Activated T-cell treated with anti-CD3 and anti-CD28 coated beads, Interleukin-2, amount 50 U/mL, for 48 hours (primary cell): ENCODE results near the gene FAAP100.
A peak's percentile ranks its signal among the peaks of the same experiment; 100 is the strongest.
"Not testable (repeated sequence)": the region's sequence is repeated elsewhere in the genome, so short reads cannot be mapped to it uniquely, and the experiment has no call there.

Source experiments
- DNase-seq, 2 experiments: peaks; one replicate each; pipeline ENCODE4 v3.0.0-alpha.2; 2020

Gene FAAP100, protein sequence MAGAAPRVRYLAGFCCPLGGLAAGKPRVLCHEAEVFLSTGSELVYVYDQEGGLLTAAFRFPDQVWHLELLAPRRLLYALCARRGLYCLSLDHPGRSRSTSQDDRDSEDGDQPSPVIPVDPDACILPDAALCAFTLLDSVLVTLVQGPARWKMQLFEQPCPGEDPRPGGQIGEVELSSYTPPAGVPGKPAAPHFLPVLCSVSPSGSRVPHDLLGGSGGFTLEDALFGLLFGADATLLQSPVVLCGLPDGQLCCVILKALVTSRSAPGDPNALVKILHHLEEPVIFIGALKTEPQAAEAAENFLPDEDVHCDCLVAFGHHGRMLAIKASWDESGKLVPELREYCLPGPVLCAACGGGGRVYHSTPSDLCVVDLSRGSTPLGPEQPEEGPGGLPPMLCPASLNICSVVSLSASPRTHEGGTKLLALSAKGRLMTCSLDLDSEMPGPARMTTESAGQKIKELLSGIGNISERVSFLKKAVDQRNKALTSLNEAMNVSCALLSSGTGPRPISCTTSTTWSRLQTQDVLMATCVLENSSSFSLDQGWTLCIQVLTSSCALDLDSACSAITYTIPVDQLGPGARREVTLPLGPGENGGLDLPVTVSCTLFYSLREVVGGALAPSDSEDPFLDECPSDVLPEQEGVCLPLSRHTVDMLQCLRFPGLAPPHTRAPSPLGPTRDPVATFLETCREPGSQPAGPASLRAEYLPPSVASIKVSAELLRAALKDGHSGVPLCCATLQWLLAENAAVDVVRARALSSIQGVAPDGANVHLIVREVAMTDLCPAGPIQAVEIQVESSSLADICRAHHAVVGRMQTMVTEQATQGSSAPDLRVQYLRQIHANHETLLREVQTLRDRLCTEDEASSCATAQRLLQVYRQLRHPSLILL

DNA sequence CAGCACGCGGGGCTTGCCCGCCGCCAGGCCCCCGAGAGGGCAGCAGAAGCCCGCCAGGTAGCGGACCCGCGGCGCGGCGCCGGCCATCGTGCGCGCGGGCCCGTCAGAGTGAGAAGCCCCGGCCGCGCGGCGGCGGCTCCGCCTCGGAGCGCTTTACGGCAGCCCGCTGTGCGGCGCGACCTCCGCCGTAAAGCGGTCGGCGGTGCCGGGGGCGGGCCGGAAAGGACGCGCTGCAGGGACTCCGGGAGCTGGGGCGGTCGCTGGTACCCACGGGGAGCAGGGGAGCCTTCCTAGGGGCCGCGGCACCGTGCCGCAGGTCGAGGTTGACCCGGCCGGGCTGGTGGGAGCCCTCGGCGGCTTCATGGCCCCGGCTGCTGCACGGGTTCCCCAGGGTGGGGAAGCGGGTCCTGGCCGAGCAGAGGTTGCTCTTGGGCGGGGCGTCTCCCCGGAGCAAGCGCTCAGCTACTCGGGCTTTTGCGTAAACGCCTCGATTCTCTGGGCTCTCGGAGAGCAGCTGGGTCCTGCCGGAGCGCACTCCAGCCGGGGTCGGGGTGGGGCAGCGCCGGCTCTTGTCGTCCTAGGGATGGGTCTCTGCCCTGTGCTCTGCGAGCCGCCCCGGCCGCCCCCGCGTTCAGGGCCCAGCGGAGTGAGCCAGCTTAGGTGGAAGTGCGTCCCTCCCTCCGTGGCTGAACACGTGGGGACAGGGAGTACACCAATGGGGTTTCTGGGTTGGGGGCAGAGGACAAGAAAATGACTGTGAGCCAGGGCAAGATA lies at the start of gene FAAP100:
Gene FAAP100, minus strand, starts transcription at position 110 of the 774 bp plus-strand sequence. Its CDS starts 23 bp downstream, at position 87.
- peak; percentile 89 to 93 for DNase-seq

DNA sequence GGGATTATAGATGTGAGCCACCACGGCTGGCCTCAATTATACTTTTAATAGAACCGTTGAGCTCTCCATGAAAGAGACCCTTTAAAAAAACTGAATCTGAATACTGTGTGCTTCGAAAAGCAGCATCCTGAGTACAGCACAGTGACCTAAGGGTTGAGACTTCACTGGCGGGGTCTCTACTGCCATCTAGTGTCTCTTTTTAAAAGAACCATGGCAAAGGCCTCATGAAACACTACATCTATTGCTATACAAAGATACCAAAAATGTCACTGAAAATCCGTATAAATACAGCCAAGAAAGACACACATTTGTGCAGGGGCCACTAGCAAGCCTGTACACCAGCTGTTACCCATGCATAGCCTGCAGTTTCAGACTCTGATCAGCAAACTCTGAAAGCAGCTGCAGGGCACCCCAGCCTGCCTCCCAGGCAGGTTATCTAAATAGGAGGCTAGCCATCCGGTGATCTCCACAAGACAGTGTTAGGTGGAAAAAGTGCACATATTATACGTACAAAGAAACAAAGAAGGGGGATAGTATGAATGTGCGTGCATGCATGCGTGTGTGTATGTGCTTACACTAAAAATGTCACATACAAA lies 49.5 kb upstream of the FAAP100 start:
- peak; percentile 27 to 43 for DNase-seq

DNA sequence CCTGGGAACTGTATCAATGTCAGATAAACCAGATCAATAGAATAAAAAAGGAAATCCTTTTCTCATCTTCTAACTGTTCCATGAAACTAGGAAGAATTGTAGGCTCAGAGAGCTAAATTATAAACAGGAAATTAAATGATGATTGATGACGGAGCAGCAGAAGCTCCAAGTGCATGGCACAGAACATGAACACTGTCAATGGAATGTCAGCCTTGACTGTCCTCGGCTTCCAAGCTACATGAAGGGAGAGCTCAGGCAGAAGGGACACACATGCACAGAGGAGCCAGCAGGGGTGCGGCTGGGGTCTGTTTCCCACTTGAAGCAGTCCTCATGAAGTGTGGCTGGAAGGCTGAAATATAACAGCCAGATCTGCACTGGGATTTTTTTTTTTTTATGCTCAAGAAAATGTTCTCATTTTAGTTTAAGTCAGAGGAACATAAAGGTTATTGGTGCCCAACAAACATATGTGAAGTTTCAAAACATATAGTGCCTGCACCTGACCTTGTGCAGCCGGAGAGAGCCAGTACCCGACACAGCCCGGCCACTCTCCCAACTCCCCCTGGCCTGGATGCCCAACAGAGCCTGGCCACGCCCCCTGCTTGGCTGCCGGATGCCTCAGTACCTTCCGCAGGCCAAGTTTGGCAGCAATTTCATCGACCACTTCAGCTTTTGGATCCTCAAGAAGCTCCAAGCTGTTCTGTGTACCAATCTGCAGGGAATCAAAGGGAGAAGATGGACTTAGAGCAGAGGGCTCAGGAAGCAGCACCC lies 47.8 kb upstream of the FAAP100 start:
- no peak for DNase-seq

DNA sequence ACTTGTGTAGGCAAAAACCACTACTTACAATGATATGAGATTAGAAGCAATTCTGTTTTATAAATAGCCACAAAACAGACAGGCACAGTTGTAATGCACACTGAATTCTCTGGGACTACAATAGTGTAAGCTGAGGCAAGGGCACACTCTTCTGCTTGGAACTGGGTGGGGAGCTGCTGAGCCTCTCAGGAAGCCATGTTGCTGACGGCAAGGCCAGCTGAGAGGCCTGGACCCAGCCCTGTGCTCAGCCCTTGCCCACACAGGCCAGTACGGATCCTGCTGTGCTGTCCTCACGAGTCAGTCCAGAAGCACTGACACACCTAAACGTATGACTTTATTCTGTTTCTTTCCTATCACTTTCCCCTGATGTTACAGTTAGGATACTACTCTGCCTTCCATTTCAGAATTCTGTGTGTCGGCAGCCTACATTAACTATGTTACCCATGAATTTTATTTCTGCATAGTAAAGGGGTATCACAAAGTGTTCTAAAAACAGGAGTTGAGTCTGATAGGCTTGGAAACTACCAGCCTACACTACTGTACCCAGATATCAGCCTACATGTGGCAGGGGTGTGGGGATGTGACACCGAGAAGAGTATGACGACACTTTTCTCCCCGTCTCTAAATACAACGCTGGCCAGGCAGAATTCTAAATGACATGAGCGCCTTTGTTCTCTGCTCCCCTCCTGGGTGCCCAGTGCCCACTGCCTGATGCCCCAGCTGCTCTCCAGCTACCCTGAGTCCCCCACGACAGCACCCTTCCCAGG lies 41.1 kb upstream of the FAAP100 start:
- no peak for DNase-seq

DNA sequence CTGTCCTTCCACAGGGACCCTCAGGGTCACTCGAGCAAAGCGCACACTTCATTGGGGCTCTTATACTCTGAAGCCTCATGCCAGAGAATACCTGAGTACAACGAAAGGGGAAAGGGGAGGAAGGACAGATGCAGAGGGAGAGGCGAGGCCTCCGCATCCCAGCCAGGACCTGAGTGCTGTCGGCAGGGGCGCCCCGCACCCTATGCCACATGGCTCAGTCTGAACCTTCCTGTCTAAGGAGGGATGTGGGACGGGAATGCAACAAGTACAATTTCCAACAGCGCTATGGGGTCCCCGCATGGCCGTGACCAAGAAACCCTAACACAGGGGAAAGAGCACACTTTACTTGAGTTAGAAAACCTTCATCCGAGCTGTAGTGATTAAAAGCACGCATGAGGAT lies 39.8 kb upstream of the FAAP100 start:
- DNase-seq = no peak

DNA sequence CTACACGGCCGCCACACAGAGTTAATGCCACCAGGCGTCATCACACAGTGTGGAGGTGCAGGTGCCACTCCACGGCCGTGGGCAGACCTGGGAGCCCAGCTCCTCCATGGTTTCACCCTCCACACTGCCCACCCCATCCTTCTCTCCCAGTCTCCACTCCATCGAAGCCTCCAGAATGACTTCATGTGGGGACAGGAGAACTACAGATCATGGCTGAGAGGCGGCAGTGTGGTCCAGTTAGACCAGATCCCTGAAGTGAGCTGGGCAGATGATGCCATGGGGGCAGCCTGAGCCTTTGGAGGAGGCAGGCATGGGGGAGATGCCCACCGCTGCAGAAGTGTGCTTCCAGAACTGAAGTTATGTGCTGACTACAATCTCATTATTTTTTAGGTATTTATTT lies 38.0 kb upstream of the FAAP100 start:
- no peak for DNase-seq

DNA sequence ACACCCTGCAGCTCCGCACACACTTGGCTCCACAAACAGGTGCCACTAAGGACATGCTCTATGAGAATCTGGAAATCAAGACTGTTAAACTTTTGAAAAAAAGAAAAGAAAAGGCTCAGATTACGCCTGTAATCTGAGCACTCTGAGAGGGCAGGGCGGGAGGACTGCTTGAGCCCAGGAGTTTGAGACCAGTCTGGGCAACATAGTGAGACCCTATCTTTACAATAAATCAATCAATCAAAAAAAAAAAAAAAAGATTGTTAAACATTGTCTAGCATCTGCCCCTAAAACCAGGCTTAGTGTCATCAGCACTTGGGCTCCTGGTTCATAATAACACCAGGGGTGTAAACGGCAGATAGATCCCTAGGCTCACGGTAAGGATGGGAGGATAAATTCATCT lies 37.5 kb upstream of the FAAP100 start:
- no peak for DNase-seq

DNA sequence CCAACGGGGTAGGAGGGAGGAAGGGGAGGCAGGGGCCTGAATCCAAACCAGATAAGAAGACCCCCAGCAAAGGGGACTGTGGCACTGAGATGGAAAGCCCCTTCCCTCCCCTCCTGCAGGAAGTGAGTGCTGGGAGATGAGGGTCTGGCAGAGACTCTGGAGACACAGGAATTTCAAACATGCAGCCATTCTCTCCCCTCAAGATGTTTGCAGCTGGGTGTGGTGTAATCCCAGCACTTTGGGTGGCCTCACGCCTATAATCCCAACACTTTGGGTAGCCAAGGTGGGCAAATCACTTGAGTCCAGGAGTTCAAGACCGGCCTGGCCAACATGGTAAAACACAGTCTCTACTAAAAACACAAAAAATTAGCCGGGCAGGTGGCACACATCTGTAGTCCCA lies 33.9 kb upstream of the FAAP100 start:
- no peak for DNase-seq

DNA sequence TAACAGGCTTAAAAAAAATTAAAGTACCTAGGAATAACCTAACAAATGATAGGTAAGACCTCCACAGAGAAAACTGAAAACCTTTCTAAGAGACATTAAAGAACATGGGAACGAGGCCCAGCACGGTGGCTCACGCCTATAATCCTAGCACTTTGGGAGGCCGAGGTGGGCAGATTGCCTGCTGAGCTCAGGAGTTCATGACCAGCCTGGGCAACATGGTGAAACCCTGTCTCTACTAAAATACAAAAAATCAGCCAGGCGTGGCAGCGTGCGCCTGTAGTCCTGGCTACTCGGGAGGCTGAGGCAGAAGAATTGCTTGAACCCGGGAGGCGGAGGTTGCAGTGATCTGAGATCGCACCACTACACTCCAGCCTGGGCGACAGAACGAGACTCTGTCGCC lies 32.6 kb upstream of the FAAP100 start:
- not testable (repeated sequence) for DNase-seq

DNA sequence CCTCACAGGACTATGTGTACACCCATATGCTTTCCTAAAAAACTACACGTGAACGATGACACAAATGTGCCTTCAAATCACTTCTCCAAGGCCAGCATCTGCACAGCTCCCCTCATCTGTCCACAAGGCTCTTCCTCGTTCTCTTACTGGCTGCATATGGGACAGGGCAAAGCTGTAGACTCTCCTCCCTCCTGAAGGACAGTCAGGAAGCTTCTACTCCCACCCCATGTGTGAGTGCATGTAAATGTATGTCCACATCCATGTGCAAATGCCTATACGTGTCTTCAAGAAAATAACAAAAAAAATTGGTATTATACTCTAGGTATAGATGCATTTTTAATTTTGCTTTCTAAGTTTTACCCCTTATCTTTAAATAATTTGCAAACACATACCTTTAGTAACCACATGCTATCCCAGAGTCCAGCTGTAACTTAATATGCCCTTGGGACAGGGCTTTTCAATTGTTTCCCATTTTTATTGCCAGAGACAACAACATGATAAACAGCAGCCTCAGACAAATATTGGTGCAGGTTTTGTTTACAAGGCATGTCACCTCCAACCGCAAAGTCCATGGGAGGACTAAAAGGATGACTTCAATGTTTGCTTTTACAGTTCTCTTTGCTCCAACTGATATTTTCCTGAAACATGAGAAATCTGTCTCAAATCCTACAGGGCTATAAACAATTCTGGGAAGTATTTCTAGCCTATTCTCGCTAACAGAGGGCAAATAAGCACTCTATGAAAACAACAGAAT lies 31.6 kb upstream of the FAAP100 start:
- DNase-seq = no peak

DNA sequence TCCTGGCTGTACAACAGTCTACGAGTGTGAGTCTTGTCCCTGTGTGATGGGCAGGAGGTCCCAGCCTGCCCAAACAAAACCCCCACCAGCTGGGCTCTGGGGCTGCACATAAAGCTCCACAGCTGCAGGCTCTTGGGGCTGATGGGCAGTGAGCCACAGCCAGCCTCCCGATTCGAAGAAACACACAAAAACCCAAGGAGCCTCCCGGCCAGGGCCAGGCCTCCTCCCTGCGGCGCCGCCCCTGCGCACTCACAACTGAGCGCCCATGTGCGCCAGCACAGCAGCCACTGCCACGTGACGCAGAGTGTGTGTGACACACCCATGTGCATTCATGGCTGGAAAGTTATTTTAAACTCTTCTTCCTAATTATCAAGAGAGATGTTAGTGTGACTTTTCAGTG lies 30.6 kb upstream of the FAAP100 start:
- no peak for DNase-seq

DNA sequence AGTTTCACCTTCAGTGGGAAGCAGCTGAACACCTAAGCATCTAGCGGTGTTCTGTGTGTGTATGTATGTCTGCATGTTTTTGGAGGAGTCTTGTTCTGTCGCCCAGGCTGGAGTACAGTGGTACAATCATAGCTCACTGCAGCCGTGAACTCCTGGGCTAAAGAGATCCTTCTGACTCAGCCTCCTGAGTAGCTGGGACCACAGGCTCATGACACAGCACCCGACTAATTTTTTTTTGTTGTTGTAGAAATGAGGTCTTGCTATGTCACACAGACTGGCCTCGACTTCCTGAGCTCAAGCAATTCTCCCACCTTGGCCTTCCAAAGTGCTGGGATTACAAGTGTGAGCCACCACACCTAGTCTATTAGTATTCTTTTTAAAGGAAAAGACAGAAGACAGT lies 30.2 kb upstream of the FAAP100 start:
- DNase-seq = no peak

DNA sequence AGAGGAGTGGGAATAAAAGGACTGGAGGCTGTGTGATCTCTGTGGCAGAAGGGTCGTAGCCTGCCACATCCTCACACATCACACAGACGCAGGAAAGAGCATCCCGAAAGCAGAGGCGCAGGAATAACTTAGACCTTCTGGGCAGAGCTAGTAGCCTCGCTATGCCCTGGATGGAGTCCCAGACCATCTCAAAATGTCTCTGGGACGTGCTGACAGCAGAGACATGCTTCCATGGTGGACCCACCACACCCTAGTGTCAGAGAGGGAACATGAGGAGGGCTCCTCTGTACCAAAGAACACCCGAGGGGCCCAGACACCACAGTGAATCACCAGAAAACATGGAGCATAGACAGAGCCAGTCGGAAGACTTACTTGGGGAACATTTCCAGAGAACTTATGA lies 29.6 kb upstream of the FAAP100 start:
- no peak for DNase-seq

DNA sequence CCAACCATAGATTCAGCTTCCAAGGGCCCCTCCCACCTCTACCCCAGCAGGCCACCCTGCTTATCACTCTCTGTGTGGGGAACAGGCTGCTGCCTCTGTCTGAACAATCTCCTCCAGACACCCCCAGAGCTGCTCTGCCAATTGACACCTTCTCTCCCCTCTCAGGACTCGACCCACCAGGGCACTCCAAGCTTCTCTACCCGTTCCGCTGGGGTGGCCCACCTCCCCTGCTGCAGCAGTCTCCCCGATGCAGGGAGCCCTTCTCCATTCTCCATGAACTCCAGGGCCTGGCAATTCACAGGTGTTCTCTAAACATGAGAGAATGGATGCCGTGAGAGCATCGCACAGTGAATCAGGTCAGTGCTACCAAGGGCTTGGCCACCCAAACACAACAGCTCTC lies 28.3 kb upstream of the FAAP100 start:
- no peak for DNase-seq

DNA sequence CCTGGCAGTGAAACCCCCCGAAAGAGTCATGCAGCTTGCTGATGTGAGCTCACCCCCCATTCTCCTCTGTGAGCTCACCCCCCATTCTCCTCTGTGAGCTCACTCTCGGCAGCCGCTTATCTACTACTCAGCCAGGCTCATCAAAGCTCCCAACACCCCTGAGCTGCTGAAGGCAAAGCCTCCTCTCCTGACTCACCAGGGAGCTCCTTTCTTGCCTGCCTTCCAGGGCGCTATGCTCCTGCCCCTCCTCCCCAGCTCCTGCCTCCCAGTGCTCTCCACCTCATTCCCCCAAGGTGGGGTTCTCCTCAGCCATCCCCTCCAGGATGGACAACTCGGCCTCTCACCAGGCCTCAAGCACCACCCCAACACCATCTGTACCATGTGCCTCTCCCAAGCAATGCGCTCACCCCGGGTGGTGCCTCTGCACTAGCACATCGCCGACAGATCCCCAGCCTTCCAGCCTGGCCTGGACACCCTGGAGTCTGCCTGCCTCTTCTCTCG lies 27.7 kb upstream of the FAAP100 start:
- DNase-seq = no peak

DNA sequence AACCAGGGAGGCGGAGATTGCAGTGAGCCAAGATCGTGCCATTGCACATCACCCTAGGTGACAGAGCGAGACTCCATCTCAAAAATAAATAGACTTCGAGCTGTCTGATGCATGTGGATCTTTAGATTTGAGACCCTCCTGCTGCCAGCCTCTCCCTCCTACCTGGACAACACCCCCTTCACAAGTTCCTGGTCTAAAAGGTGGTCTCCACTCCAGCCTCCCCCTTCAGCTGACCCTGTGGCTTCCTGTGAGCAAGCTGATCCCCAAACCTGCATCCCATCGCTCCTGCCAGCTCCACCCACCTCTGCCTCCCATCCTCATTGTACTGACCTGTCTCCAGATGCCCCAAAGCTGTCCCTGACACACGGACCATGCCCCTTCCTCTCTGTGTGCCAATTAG lies 27.1 kb upstream of the FAAP100 start:
- DNase-seq = no peak

DNA sequence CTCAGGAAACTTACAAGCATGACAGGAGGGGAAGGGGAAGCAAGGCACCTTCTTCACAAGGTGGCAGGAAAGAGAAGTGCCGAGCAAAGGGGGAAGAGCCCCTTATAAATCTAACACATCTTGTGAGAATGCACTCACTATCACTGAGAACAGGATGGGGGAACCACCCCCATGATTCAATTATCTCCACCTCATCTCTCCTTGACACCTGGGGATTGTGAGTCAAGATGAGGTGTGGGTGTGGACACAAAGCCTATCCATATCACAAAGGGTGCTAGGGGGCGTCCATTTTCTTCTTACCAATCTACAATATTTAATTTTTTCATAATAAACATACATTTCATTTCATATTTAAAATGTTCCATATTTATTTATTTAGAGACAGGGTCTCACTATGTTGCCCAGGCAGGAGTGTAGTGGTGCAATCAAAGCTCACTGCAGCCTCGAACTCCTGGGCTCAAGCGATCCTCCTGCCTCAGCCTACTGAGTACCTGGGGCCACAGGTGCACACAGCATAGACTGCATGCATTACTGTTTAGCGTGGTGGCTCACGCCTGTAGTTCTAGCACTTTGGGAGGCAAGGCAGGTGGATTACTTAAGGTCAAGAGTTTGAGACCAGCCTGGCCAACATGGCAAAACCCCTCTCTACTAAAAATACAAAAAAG lies 26.5 kb upstream of the FAAP100 start:
- DNase-seq = peak in 1 of 2 experiments; percentile 34

DNA sequence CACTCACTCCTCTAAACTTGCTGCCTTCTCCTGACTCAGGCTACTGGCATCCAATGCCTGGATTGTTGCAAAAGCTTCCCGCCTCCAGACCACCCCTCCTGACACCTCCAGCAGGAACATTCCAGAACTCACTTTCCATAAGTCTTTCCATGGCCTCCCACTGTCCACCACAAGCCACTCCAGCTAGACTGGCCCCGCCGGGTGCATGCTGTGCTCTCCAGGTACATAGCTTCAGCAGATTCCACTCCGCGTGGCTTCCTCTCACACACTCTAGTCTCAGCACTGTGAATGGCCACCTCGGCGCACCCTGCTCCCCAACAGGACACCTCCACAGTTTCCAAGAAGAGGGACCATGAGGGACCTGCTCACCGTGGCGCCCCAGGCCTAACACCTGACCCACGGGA lies 25.9 kb upstream of the FAAP100 start:
- DNase-seq = no peak

DNA sequence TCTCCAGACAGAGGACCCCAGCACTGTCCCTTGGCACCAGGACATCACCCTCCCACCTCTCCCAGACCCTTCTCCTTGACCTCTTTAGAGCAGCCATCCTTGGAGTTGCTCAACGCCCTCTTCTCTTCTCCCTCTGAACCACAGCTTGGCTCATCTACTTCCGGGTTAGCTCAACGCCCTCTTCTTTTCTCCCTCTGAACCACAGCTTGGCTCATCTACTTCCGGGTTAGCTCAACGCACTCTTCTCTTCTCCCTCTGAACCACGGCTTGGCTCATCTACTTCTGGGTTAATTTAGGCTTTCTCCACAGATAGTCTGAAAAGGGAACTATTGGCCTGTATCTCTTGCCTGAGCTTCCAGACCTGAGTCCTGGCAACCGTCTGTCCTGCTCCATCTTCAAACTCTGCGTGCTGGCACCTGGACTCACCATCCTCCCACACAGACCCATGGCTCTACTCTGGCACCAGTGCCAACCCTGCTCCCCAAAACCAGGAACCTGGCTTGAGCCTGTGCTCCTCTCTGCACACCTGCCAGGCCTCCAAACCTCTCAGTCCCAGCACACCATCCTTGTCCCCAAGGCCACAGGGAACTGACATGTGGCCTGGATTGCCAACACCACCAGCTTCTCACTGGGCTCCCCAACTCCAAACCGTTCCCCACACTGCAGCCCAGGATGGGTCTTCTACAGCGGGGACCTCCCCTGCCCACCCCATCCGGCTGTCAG lies 25.3 kb upstream of the FAAP100 start:
- no peak for DNase-seq
